Mesendoderm (in vitro differentiated cells): ENCODE measurements around the gene OR4K17. TPM values are rescaled to one million over a fixed set of nuclear protein-coding genes. Genes with fewer than 3 reads are reported as not detected.
"Not testable (repeated sequence)": the region's sequence is repeated elsewhere in the genome, so short reads cannot be mapped to it uniquely, and the experiment has no call there.

Experiments
- DNase-seq: peaks from one replicate; pipeline ENCODE4 v3.0.0; 2013
- H2AK5ac ChIP-seq: 2 replicates; pipeline ENCODE4 v1.6.1; 2013; ENCODE audit warnings: low read length, inconsistent platforms
- H2BK120ac ChIP-seq: 2 replicates; pipeline ENCODE4 v1.6.1; 2013; ENCODE audit warnings: low read depth, mild to moderate bottlenecking, low read length, moderate library complexity, mixed read lengths
- H2BK15ac ChIP-seq: replicated peaks from 2 replicates; pipeline ENCODE4 v1.6.1; 2013; ENCODE audit warnings: low read depth, mild to moderate bottlenecking, moderate library complexity
- H2BK5ac ChIP-seq: 2 replicates; pipeline ENCODE4 v1.6.1; 2013; ENCODE audit warnings: low read length, inconsistent platforms
- H3K18ac ChIP-seq: 2 replicates; pipeline ENCODE4 v1.6.1; 2013; ENCODE audit warnings: mild to moderate bottlenecking, low read length, mixed read lengths
- H3K23ac ChIP-seq: one replicate; pipeline ENCODE4 v1.6.1; 2013; ENCODE audit warnings: low read length
- H3K27ac ChIP-seq: 2 replicates; pipeline ENCODE4 v1.5.1; 2013; ENCODE audit warnings: low read depth, mild to moderate bottlenecking, inconsistent platforms, low read length, moderate library complexity
- H3K27me3 ChIP-seq: 2 replicates; pipeline ENCODE4 v1.6.1; 2013; ENCODE audit warnings: low read length, control low read depth, mild to moderate bottlenecking, inconsistent platforms; ENCODE audit not compliant: insufficient read depth, poor library complexity
- H3K36me3 ChIP-seq: 2 replicates; pipeline ENCODE4 v1.6.1; 2013; ENCODE audit warnings: low read length, inconsistent platforms; ENCODE audit not compliant: control insufficient read depth, insufficient read depth
- H3K4ac ChIP-seq: one replicate; pipeline ENCODE4 v1.6.1; 2013; ENCODE audit warnings: low read depth, mild to moderate bottlenecking, low read length, moderate library complexity
- H3K4me1 ChIP-seq: 2 replicates; pipeline ENCODE4 v1.6.1; 2013; ENCODE audit warnings: low read depth, low read length, inconsistent platforms; ENCODE audit not compliant: control insufficient read depth
- H3K4me2 ChIP-seq: 2 replicates; pipeline ENCODE4 v1.6.1; 2013; ENCODE audit warnings: low read length
- H3K4me3 ChIP-seq: 2 replicates; pipeline ENCODE4 v1.5.1; 2013; ENCODE audit warnings: mild to moderate bottlenecking, low read length
- H3K56ac ChIP-seq: one replicate; pipeline ENCODE4 v1.6.1; 2013; ENCODE audit warnings: low read length
- H3K79me1 ChIP-seq: 2 replicates; pipeline ENCODE4 v1.6.1; 2013; ENCODE audit warnings: low read length, inconsistent platforms
- H3K79me2 ChIP-seq: 2 replicates; pipeline ENCODE4 v1.6.1; 2013; ENCODE audit warnings: mild to moderate bottlenecking, low read length; ENCODE audit not compliant: control insufficient read depth, insufficient read depth
- H3K9ac ChIP-seq: 2 replicates; pipeline ENCODE4 v1.6.1; 2013; ENCODE audit warnings: low read length, inconsistent platforms
- H4K5ac ChIP-seq: one replicate; pipeline ENCODE4 v1.6.1; 2013; ENCODE audit warnings: low read length
- H4K8ac ChIP-seq: one replicate; pipeline ENCODE4 v1.6.1; 2013; ENCODE audit warnings: low read depth, mild to moderate bottlenecking, control low read depth, low read length, moderate library complexity
- WGBS: extraction: QIAGEN DNeasy Blood & Tissue Kit; methylation state at CpG from one replicate; pipeline ENCODE4 v1.1.7; 2013; ENCODE audit warnings: low lambda C conversion rate, missing lambda C conversion rate; ENCODE audit not compliant: insufficient coverage; ENCODE audit errors: extremely low coverage; 5-methylcytosine and 5-hydroxymethylcytosine counted together
- polyA plus RNA-seq, 2 experiments: library from polyadenylated mRNA; stranded (reverse); fragments of 200-250 nt; gene quantifications; one replicate each; pipeline ENCODE4 v1.2.3, GENCODE V29; 2013

OR4K17 gene, protein sequence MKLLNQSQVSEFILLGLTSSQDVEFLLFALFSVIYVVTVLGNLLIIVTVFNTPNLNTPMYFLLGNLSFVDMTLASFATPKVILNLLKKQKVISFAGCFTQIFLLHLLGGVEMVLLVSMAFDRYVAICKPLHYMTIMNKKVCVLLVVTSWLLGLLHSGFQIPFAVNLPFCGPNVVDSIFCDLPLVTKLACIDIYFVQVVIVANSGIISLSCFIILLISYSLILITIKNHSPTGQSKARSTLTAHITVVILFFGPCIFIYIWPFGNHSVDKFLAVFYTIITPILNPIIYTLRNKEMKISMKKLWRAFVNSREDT
- polyA plus RNA-seq (2013, experiment 1 of 2): not detected
- polyA plus RNA-seq (2013, experiment 2 of 2): not detected

GRCh38 chr14:20110438-20110837 lies at the start of gene OR4K17:
Gene OR4K17 (plus strand): TSS chr14:20110739. CDS start chr14:20117500, 6,761 bp downstream.
- no peaks in the 10 kb centered on the region for H3K79me2 ChIP-seq
- no peak within 1 kb of the TSS for H2BK15ac ChIP-seq
- WGBS: no CpG with 5 or more reads among the region's 3 CpGs
- no peak for DNase-seq
- no peak within 1 kb of the TSS for H3K56ac ChIP-seq
- no peak within 1 kb of the TSS for H2BK5ac ChIP-seq
- no peak within 1 kb of the TSS for H4K5ac ChIP-seq
- H3K23ac ChIP-seq: no peak within 1 kb of the TSS
- H3K4me1 ChIP-seq: no peaks in the 10 kb centered on the region
- no peak within 1 kb of the TSS for H2AK5ac ChIP-seq
- no peaks in the 10 kb centered on the region for H3K79me1 ChIP-seq
- no peak within 1 kb of the TSS for H3K4me2 ChIP-seq
- no peak within 1 kb of the TSS for H3K4ac ChIP-seq
- H3K27me3 ChIP-seq: no peaks in the 10 kb centered on the region
- H3K4me3 ChIP-seq: no peak within 1 kb of the TSS
- H2BK120ac ChIP-seq: no peak within 1 kb of the TSS
- no peak within 1 kb of the TSS for H3K9ac ChIP-seq
- H3K36me3 ChIP-seq: no peaks in the 10 kb centered on the region
- no peak within 1 kb of the TSS for H3K18ac ChIP-seq
- H4K8ac ChIP-seq: no peak within 1 kb of the TSS
- no peak within 1 kb of the TSS for H3K27ac ChIP-seq

DNA sequence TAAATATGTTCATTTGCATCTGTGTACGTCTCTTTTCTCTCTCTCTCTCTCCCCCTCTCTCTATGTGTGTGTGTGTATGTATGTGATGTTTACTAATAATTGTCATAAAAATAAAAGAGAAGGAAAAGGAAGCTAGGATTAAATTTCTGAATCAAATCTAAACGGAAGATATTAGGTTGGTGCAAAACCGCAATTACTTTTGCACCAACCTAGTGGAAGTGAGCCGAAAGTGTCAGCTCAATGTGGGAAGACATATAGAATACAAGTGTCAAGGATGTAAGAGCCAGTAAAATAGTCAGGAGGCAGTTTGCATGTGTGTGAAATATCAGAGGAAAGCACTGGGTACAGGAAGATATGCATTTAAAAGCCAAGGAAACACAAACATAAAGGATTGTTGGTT lies 18.5 kb upstream of the OR4K17 start:
- no peak overlapping the region for H2BK5ac ChIP-seq
- no peak overlapping the region for H3K4me2 ChIP-seq
- H3K4me1 ChIP-seq: no peaks in the 10 kb centered on the region
- no peaks in the 10 kb centered on the region for H3K79me2 ChIP-seq
- H3K9ac ChIP-seq: no peak overlapping the region
- no peak overlapping the region for H3K27ac ChIP-seq
- H4K5ac ChIP-seq: no peak overlapping the region
- no peak overlapping the region for H2BK120ac ChIP-seq
- no peak overlapping the region for H3K23ac ChIP-seq
- H3K18ac ChIP-seq: no peak overlapping the region
- no peak overlapping the region for H3K4ac ChIP-seq
- no peaks in the 10 kb centered on the region for H3K36me3 ChIP-seq
- H4K8ac ChIP-seq: no peak overlapping the region
- no CpG with 5 or more reads among the region's 4 CpGs for WGBS
- no peak overlapping the region for H3K56ac ChIP-seq
- no peak overlapping the region for H3K4me3 ChIP-seq
- no peak overlapping the region for H2AK5ac ChIP-seq
- H3K27me3 ChIP-seq: no peaks in the 10 kb centered on the region
- H2BK15ac ChIP-seq: no peak overlapping the region
- H3K79me1 ChIP-seq: no peaks in the 10 kb centered on the region
- no peak for DNase-seq

DNA sequence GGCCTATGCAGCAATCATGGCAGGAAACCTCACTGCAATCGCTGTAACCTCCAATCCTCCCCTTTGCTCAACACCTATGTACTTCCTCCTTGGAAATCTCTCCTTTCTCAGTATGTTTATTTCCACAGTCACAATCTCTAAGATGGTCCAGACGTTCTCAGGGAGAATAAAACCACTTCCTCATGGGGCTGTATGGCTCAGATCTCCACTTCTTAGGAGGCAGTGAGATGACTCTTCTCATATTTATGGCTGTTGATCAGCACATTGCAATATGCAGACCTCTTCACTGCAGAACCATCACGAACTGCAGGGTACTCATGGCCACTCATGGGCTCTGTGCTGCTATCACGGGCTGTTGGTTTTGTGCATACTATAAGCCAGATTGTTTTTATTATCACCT lies 17.1 kb upstream of the OR4K17 start:
- Histone ChIP-seq H3K4me1 (no peaks in the 10 kb centered on the region), H3K4me3 (no peak overlapping the region), H4K5ac (no peak overlapping the region), H4K8ac (no peak overlapping the region), H3K27me3 (no peaks in the 10 kb centered on the region), H2AK5ac (no peak overlapping the region), H3K23ac (no peak overlapping the region), H3K4me2 (no peak overlapping the region), H3K9ac (no peak overlapping the region), H2BK120ac (no peak overlapping the region), H2BK5ac (no peak overlapping the region), H3K79me2 (no peaks in the 10 kb centered on the region), H3K56ac (no peak overlapping the region), H3K36me3 (no peaks in the 10 kb centered on the region), H3K79me1 (no peaks in the 10 kb centered on the region), H3K18ac (no peak overlapping the region), H3K4ac (no peak overlapping the region), H3K27ac (no peak overlapping the region), H2BK15ac (no peak overlapping the region)
- DNase-seq: no peak
- WGBS: no CpG with 5 or more reads among the region's 4 CpGs

- H3K79me2 ChIP-seq, H3K18ac ChIP-seq, H2BK120ac ChIP-seq, H4K8ac ChIP-seq, H3K36me3 ChIP-seq, H4K5ac ChIP-seq, H2AK5ac ChIP-seq, H2BK5ac ChIP-seq, H3K23ac ChIP-seq, H3K4me1 ChIP-seq, DNase-seq, H2BK15ac ChIP-seq, H3K4ac ChIP-seq, H3K4me3 ChIP-seq, H3K27ac ChIP-seq, H3K27me3 ChIP-seq, H3K56ac ChIP-seq, H3K79me1 ChIP-seq, H3K4me2 ChIP-seq, H3K9ac ChIP-seq: not testable (repeated sequence)
- WGBS: no CpG with 5 or more reads among the region's 32 CpGs
These were observed 11.4 kb upstream of the OR4K17 start for GRCh38 chr14:20098926-20099770.

DNA sequence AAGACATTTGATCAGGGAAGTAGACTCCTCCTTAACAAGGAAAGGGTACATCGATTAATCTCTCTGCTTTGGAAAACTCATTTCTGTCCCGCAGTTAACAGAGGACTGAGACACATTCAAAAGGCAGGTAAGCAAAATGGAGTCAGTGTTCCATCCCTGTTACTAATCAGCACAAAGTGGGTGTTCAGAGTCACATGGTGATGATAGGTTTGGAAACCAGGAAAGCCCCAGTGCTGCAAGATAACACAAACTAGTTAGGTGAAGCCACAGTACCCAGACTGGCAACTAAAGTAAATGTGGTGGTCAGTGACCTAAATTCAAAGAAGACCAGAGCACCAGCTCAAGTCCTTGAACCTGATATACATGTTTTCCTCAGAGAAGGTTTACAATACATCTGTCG lies 1.8 kb downstream of the OR4K17 start:
- H3K4me2 ChIP-seq: no peak overlapping the region

More for the DNA sequence above, 1.8 kb downstream of the OR4K17 start:
- Histone ChIP-seq H2BK120ac (no peak overlapping the region), H3K79me2 (no peaks in the 10 kb centered on the region), H2BK15ac (no peak overlapping the region), H3K4me1 (no peaks in the 10 kb centered on the region), H3K56ac (no peak overlapping the region), H4K5ac (no peak overlapping the region), H3K36me3 (no peaks in the 10 kb centered on the region), H3K18ac (no peak overlapping the region), H3K23ac (no peak overlapping the region), H2BK5ac (no peak overlapping the region), H3K4ac (no peak overlapping the region), H2AK5ac (no peak overlapping the region), H3K9ac (no peak overlapping the region), H4K8ac (no peak overlapping the region), H3K27me3 (no peaks in the 10 kb centered on the region), H3K4me3 (no peak overlapping the region), H3K27ac (no peak overlapping the region), H3K79me1 (no peaks in the 10 kb centered on the region)
- no peak for DNase-seq
- WGBS: no CpG with 5 or more reads among the region's 3 CpGs
